LNCAP (cell line): ENCODE data around the gene BRME1.

Experiments used
- CTCF ChIP-seq: fragments of 450-650 bp; IDR thresholded peaks from 2 replicates; pipeline ENCODE4 v1.5.1; 2017; ENCODE audit warnings: mild to moderate bottlenecking

BRME1 gene

DNA sequence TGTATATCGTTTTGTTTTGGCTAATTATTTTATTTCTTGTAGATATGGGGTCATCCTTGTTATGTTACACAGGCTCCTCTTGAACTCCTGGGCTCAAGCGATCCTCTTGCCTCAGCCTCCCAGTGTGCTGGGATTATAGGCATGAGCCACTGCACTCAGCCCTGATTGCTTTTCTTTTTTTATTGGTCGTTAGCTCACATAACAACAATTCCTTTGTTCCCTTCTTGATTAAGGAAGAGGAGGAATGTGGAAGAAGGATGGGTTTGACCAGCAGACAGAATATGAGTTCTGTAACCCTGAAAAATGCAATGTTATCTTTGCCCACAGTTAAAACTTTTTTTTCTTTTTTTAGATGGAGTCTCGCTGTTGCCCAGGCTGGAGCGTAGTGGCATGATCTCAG lies 11.4 kb downstream of the BRME1 start:
- TF ChIP-seq CTCF, result no peak

- TF ChIP-seq CTCF, result no peak
Observed at GRCh38 chr19:13892870-13893269, 13.0 kb downstream of the BRME1 start.

GRCh38 chr19:13890136-13890535 lies 15.8 kb downstream of the BRME1 start:
- no peak for TF ChIP-seq CTCF

DNA sequence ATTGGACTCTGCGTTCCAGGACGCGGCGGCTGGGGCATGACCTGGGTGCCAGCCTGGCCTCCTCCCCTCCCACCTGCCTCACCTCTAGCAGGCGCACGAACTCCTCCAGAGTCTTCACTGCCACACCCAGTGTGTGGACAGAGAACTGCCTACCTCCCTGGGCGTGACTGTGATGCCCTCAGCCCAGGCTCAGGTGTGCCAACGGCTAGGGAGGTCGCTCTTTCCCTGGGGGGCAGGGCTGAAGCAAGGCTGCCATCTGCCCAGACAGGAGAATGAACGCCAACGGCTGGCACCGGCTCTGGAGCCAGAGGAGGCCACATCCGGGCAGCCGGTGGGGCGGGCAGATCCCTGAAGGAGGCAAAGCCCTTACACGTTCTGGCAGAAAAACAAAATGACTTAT lies 17.6 kb downstream of the BRME1 start:
- TF ChIP-seq CTCF, result no peak

DNA sequence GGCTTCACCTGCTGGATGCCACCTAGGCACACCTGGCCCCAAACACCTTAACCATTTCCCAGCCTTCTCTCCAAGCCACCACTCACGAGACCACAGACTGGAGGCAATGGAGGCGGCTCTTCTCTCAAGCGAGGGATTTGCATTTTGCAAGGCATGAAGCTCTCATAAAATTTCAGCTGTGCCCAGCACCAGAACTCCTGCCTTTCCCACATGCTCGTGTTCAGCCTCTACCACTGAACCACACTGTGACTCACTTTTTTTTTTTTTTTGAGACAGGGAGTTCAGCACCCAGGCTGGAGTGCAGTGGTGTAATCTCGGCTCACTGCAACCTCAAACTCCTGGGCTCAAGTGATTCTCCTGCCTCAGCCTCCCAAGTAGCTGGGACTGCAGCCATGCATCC lies 18.4 kb downstream of the BRME1 start:
- TF ChIP-seq CTCF, result no peak

DNA sequence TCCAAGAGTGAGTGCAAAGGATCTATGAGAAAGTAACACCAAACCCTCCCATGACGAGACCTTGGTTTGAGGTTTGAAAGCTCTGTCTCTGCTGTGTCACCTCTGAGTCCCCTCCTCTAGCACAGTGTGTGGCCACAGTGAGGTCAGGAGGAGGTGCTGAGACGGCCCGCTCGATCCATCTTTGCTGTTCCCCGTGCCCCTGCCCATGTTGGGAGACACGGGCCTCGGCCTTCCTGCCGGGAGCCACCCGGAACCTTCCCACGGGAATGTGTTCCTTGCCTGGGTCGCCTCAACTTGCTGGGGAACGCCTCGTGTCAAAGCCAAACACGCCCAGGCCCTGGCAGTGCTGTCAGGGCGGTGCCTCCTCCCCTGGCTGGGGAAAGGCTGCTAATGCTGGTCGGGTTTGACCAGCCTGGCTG lies 18.9 kb downstream of the BRME1 start:
- no peak for TF ChIP-seq CTCF

DNA sequence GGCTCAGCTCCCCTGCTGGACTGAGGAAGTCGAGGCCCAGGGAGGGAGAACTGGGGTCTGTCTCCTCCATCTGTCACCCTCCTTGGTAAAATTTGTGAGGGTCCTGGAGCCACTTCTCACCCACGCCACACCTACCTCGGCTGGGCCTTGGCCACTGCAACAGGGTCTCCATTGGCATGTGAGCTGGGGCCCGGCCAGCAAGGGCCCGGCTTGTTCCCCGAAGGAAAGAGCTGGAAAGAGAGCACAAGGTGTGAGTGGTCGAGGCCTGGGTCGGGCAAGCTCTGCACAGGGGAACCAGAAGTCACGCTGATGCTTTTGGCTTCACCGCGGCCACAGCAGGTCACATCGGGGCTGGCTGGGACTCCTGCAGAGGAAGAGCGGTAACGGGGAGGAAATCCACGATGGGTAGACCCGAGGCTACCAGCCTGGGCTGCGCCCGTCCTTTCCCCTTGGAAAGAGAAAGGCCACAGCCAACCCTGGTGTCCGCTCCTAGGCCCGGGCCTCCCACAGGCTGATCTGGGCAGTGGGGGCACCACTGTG lies 20.0 kb downstream of the BRME1 start:
- no peak for TF ChIP-seq CTCF
